ENCODE results near the gene KLHL29. TPM values are rescaled to one million over a fixed set of nuclear protein-coding genes. Genes with fewer than 3 reads are reported as not detected.

The KLHL29 gene
- total and polyA plus RNA-seq, 2 of the 13 experiments (the other 11 are each of a cell fraction or from before 2014, with no cell fraction given): 0.01 TPM; not detected in 1

GRCh38 chr2:23464905-23465537, 80.0 kb downstream of the KLHL29 start:
- BruUV-seq (replicated peaks): no TSS peak
- in situ Hi-C loops (cut with HindIII; ENCODE audit: extremely low pct_ligation_motif_present, low pct_unique_long_range_greater_than_20kb) (no loop called here), intact Hi-C loops (cut with micrococcal nuclease; ENCODE audit: unreplicated experiment) (loop anchor here (5.0 to 10.0 kb wide), 2 partner anchors 560 to 1108 kb away; no protein-coding TSS in a partner anchor)
- ChIA-PET POLR2A (no interaction called here), CTCF (ENCODE audit: low intra/inter-chr PET ratio, low total read pairs) (no interaction called here)
- DNase-seq (ENCODE audit: low spot score): no peak
- Histone ChIP-seq H3K9ac (ENCODE audit: insufficient read depth, low read depth, low read length) (no peak overlapping the region), H3K27me3 (ENCODE audit: control insufficient read depth in 1 of 2, insufficient read depth in 2 of 2, low read length in 2 of 2) (peaks cover 3 to 41% of the 10 kb centered on the region in 2 experiments; a peak in 3 of 5 replicates), H3K4me2 (ENCODE audit: low read depth, low read length) (no peak overlapping the region), H3K4me1 (ENCODE audit: insufficient read depth, low read length) (no peaks in the 10 kb centered on the region), H3K4me3 (replicated peaks in 1 of 3; ENCODE audit: insufficient read depth in 1 of 3, low read depth in 2 of 3, low read length in 3 of 3) (no peak overlapping the region), H3K36me3 (replicated peaks in 1 of 2; ENCODE audit: control insufficient read depth in 1 of 2, insufficient read depth in 2 of 2, low read length in 2 of 2) (no peaks in the 10 kb centered on the region), H2AFZ (ENCODE audit: low read length) (no peak overlapping the region), H3K27ac (ENCODE audit: extremely low read length, insufficient read depth, low read length) (no peak overlapping the region), H3K9me3 (ENCODE audit: low read length) (no peaks in the 10 kb centered on the region), H4K20me1 (ENCODE audit: insufficient read depth, low read length) (no peaks in the 10 kb centered on the region), H3K79me2 (ENCODE audit: insufficient read depth, low read length) (no peaks in the 10 kb centered on the region)
- 9% methylated on average over 14 of the region's 14 CpGs for whole genome bisulfite sequencing (ENCODE audit: low lambda C conversion rate)
- FAIRE-seq: no peak
- ATAC-seq: no peak
- no peak for TF ChIP-seq ZNF557 (CRISPR knock-in tag; IDR thresholded peaks at IDR 0.05)
- TF ChIP-seq ARNTL (CRISPR knock-in tag; IDR thresholded peaks at IDR 0.05): no peak
- TF ChIP-seq, protein P1, sequence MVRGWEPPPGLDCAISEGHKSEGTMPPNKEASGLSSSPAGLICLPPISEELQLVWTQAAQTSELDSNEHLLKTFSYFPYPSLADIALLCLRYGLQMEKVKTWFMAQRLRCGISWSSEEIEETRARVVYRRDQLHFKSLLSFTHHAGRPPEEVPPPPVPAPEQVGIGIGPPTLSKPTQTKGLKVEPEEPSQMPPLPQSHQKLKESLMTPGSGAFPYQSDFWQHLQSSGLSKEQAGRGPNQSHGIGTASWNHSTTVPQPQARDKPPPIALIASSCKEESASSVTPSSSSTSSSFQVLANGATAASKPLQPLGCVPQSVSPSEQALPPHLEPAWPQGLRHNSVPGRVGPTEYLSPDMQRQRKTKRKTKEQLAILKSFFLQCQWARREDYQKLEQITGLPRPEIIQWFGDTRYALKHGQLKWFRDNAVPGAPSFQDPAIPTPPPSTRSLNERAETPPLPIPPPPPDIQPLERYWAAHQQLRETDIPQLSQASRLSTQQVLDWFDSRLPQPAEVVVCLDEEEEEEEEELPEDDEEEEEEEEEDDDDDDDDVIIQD (CRISPR knock-in tag; IDR thresholded peaks at IDR 0.05; ENCODE audit: low read depth): no peak
- no peak for TF ChIP-seq HNRNPH1 (optimal IDR thresholded peaks at IDR 0.05; ENCODE audit: low read depth, low read length)
- TF ChIP-seq NFRKB (IDR thresholded peaks at IDR 0.05): no peak
- TF ChIP-seq JARID2 (CRISPR knock-in tag; IDR thresholded peaks at IDR 0.05; ENCODE audit: insufficient replicate concordance): no peak

DNA sequence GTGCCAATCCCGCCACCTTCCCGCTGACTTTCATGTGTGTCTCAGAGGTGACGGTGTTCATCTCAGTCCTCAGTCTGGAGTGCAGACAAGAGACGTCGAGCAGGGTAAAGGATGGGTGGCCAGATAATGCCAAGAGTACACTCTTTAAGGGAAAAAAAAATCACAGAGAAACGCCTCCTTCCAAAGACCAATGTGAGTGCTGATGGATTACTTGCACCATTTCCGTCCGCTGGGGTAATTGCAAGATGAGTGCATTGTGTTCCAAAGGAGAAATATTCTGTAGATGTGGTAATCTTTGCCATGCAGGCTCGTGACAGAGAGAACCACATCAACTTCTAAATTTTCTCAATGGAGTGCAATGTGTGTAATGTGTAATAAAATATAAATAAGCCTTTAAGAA, 81.0 kb downstream of the KLHL29 start:
- no peak overlapping the region for H3K4me3 ChIP-seq (replicated peaks in 1 of 3; ENCODE audit: insufficient read depth in 1 of 3, low read depth in 2 of 3, low read length in 3 of 3)
- 38% methylated on average over 9 of the region's 9 CpGs for WGBS (ENCODE audit: low lambda C conversion rate)
- no TSS peak for BruUV-seq (replicated peaks)
- DNase-seq (ENCODE audit: low spot score) (no peak), FAIRE-seq (no peak), ATAC-seq (no peak)
- ChIA-PET CTCF (ENCODE audit: low intra/inter-chr PET ratio, low total read pairs) (no interaction called here), POLR2A (no interaction called here)
- in situ Hi-C loops (cut with HindIII; ENCODE audit: extremely low pct_ligation_motif_present, low pct_unique_long_range_greater_than_20kb) (no loop called here), intact Hi-C loops (cut with micrococcal nuclease; ENCODE audit: unreplicated experiment) (loop anchor here (10.0 kb wide), 1 partner anchor 561 kb away; no protein-coding TSS in a partner anchor)
- no peak overlapping the region for H3K27ac ChIP-seq (ENCODE audit: extremely low read length, insufficient read depth, low read length)
- H3K79me2 ChIP-seq (ENCODE audit: insufficient read depth, low read length): no peaks in the 10 kb centered on the region
- no peak overlapping the region for H3K4me2 ChIP-seq (ENCODE audit: low read depth, low read length)
- no peak overlapping the region for H3K9ac ChIP-seq (ENCODE audit: insufficient read depth, low read depth, low read length)
- no peaks in the 10 kb centered on the region for H4K20me1 ChIP-seq (ENCODE audit: insufficient read depth, low read length)
- no peak overlapping the region for H2AFZ ChIP-seq (ENCODE audit: low read length)
- H3K27me3 ChIP-seq (ENCODE audit: control insufficient read depth in 1 of 2, insufficient read depth in 2 of 2, low read length in 2 of 2): peaks cover 3 to 41% of the 10 kb centered on the region in 2 experiments; a peak in 3 of 5 replicates
- no peaks in the 10 kb centered on the region for H3K9me3 ChIP-seq (ENCODE audit: low read length)
- H3K36me3 ChIP-seq (replicated peaks in 1 of 2; ENCODE audit: control insufficient read depth in 1 of 2, insufficient read depth in 2 of 2, low read length in 2 of 2): no peaks in the 10 kb centered on the region
- H3K4me1 ChIP-seq (ENCODE audit: insufficient read depth, low read length): no peaks in the 10 kb centered on the region
- TF ChIP-seq, protein P2, sequence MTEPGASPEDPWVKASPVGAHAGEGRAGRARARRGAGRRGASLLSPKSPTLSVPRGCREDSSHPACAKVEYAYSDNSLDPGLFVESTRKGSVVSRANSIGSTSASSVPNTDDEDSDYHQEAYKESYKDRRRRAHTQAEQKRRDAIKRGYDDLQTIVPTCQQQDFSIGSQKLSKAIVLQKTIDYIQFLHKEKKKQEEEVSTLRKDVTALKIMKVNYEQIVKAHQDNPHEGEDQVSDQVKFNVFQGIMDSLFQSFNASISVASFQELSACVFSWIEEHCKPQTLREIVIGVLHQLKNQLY (CRISPR knock-in tag; IDR thresholded peaks at IDR 0.05): no peak
- TF ChIP-seq ZNF44 (CRISPR knock-in tag; IDR thresholded peaks at IDR 0.05) (no peak), AHR (CRISPR knock-in tag; IDR thresholded peaks at IDR 0.05) (no peak), RAD21 (CRISPR knock-in tag; IDR thresholded peaks at IDR 0.05) (no peak), HMGA1 (CRISPR knock-in tag; conservative IDR thresholded peaks at IDR 0.05) (no peak), HBP1 (CRISPR knock-in tag; IDR thresholded peaks at IDR 0.05; ENCODE audit: low read depth) (no peak), ELF4 (CRISPR knock-in tag; IDR thresholded peaks at IDR 0.05; ENCODE audit: borderline replicate concordance) (no peak), ZNF503 (CRISPR knock-in tag; IDR thresholded peaks at IDR 0.05) (no peak)

Data from HepG2 (cell line).